Neural progenitor cell (in vitro differentiated cells): ENCODE results near the gene ZSCAN5B. TPM values are rescaled to one million over a fixed set of nuclear protein-coding genes. Genes with fewer than 3 reads are reported as not detected.
A peak's percentile ranks its signal among the peaks of the same experiment; 100 is the strongest.
"Not testable (repeated sequence)": the region's sequence is repeated elsewhere in the genome, so short reads cannot be mapped to it uniquely, and the experiment has no call there.

Source experiments
- DNase-seq: peaks from one replicate; pipeline ENCODE4 v3.0.0-alpha.2; 2016; ENCODE audit warnings: low spot score
- H2AFZ ChIP-seq: fragments of 200-600 bp; sonication (generic); replicated peaks from 2 replicates; pipeline ENCODE4 v1.6.1; 2016; ENCODE audit warnings: antibody characterized with exemption
- H3F3A ChIP-seq: fragments of 200-600 bp; sonication (generic); 2 replicates; pipeline ENCODE4 v1.6.1; 2016; ENCODE audit warnings: antibody characterized with exemption, low read depth
- H3K27ac ChIP-seq: fragments of 200-600 bp; sonication (generic); 2 replicates; pipeline ENCODE4 v1.5.1; 2016; ENCODE audit warnings: mild to moderate bottlenecking
- H3K27me3 ChIP-seq: fragments of 200-600 bp; sonication (generic); 2 replicates; pipeline ENCODE4 v1.6.1; 2016; ENCODE audit warnings: mild to moderate bottlenecking, moderate library complexity
- H3K36me3 ChIP-seq: fragments of 200-600 bp; sonication (generic); 2 replicates; pipeline ENCODE4 v1.5.1; 2016
- H3K4me1 ChIP-seq: fragments of 200-600 bp; sonication (generic); 2 replicates; pipeline ENCODE4 v1.6.1; 2016; ENCODE audit warnings: mixed run types
- H3K4me2 ChIP-seq: fragments of 200-600 bp; sonication (generic); 2 replicates; pipeline ENCODE4 v1.6.1; 2016
- H3K4me3 ChIP-seq: fragments of 200-600 bp; sonication (generic); 2 replicates; pipeline ENCODE4 v1.5.1; 2016
- H3K79me2 ChIP-seq: fragments of 200-600 bp; sonication (generic); 2 replicates; pipeline ENCODE4 v1.6.1; 2016; ENCODE audit warnings: low read depth
- H3K9ac ChIP-seq: fragments of 200-600 bp; sonication (generic); 2 replicates; pipeline ENCODE4 v1.6.1; 2016
- H3K9me3 ChIP-seq: fragments of 200-600 bp; sonication (generic); 2 replicates; pipeline ENCODE4 v1.5.1; 2016; ENCODE audit warnings: low read depth
- H4K20me1 ChIP-seq: fragments of 200-600 bp; sonication (generic); 2 replicates; pipeline ENCODE4 v1.6.1; 2016; ENCODE audit warnings: low read depth
- H3K27ac Mint-ChIP-seq: 3 replicates; pipeline ENCODE4 v1.8.0; 2021; ENCODE audit warnings: mixed read lengths
- H3K27me3 Mint-ChIP-seq: 2 replicates; pipeline ENCODE4 v1.8.0; 2022; ENCODE audit warnings: low read depth, mild to moderate bottlenecking, inconsistent platforms, moderate library complexity, mixed read lengths; ENCODE audit not compliant: insufficient read depth
- H3K36me3 Mint-ChIP-seq: 3 replicates; pipeline ENCODE4 v1.8.0; 2021; ENCODE audit warnings: mixed read lengths
- H3K4me1 Mint-ChIP-seq: 3 replicates; pipeline ENCODE4 v1.8.0; 2021; ENCODE audit warnings: mixed read lengths
- H3K4me3 Mint-ChIP-seq: 3 replicates; pipeline ENCODE4 v1.8.0; 2021; ENCODE audit warnings: mild to moderate bottlenecking, moderate library complexity, mixed read lengths
- H3K9me3 Mint-ChIP-seq: 3 replicates; pipeline ENCODE4 v1.8.0; 2020; ENCODE audit warnings: mixed read lengths
- CTCF ChIP-seq: fragments of 200-600 bp; sonication (generic); IDR thresholded peaks from 2 replicates; pipeline ENCODE4 v1.5.1; 2017; ENCODE audit warnings: antibody characterized with exemption, mild to moderate bottlenecking
- EZH2 ChIP-seq: fragments of 200-600 bp; sonication (generic); IDR thresholded peaks from 2 replicates; pipeline ENCODE4 v1.6.1; 2017; ENCODE audit warnings: antibody characterized with exemption, mild to moderate bottlenecking, moderate library complexity
- EZH2phosphoT487 ChIP-seq: fragments of 200-600 bp; sonication (generic); IDR thresholded peaks from 2 replicates; pipeline ENCODE4 v1.6.1; 2017; ENCODE audit warnings: antibody characterized with exemption
- total RNA-seq: library from RNA; depleted of rRNA; stranded (reverse); fragments of >200 nt; gene quantifications from 2 replicates; pipeline ENCODE4 v1.2.3, GENCODE V29; 2015; ENCODE audit warnings: low replicate concordance

Gene ZSCAN5B
- total RNA-seq, 1 donor from 2014 or later = not detected

- peaks cover 2% of the 10 kb centered on the region for H3K36me3 Mint-ChIP-seq
- peaks cover 4% of the 10 kb centered on the region for H3F3A ChIP-seq
- H4K20me1 ChIP-seq = no peaks in the 10 kb centered on the region
- no peak overlapping the region for H3K4me3 ChIP-seq
- peak overlapping the region; percentile 91 for H2AFZ ChIP-seq
- H3K27me3 ChIP-seq = peaks cover 6% of the 10 kb centered on the region
- no peak overlapping the region for H3K27ac ChIP-seq
- peaks cover 3% of the 10 kb centered on the region for H3K27me3 Mint-ChIP-seq
- no peaks in the 10 kb centered on the region for H3K36me3 ChIP-seq
- no peak overlapping the region for H3K9ac ChIP-seq
- no peaks in the 10 kb centered on the region for H3K4me1 Mint-ChIP-seq
- H3K4me3 Mint-ChIP-seq = no peak overlapping the region
- H3K4me1 ChIP-seq = no peaks in the 10 kb centered on the region
- TF ChIP-seq CTCF (no peak), EZH2phosphoT487 (no peak), EZH2 (no peak)
- DNase-seq = peak; percentile 38
- H3K9me3 ChIP-seq = no peaks in the 10 kb centered on the region
- no peak overlapping the region for H3K27ac Mint-ChIP-seq
- no peaks in the 10 kb centered on the region for H3K79me2 ChIP-seq
- H3K4me2 ChIP-seq = peak overlapping the region; percentile 37
- H3K9me3 Mint-ChIP-seq = peaks cover 10% of the 10 kb centered on the region
Observed at GRCh38 chr19:56217039-56217949, 19.7 kb upstream of the ZSCAN5B start.

- no peaks in the 10 kb centered on the region for H3K4me1 Mint-ChIP-seq
- Histone ChIP-seq H3K27me3 (no peaks in the 10 kb centered on the region), H3K27ac (no peak overlapping the region), H4K20me1 (no peaks in the 10 kb centered on the region), H3K9ac (no peak overlapping the region), H3F3A (peaks cover under 1% of the 10 kb centered on the region), H3K4me1 (no peaks in the 10 kb centered on the region), H3K79me2 (no peaks in the 10 kb centered on the region), H3K4me2 (no peak overlapping the region), H3K4me3 (no peak overlapping the region), H3K9me3 (no peaks in the 10 kb centered on the region), H3K36me3 (no peaks in the 10 kb centered on the region), H2AFZ (no peak overlapping the region)
- no peaks in the 10 kb centered on the region for H3K36me3 Mint-ChIP-seq
- TF ChIP-seq CTCF = peak; percentile 23
- no peak for TF ChIP-seq EZH2phosphoT487
- peak; percentile 11 for DNase-seq
- H3K27me3 Mint-ChIP-seq = peaks cover 10% of the 10 kb centered on the region
- no peak overlapping the region for H3K27ac Mint-ChIP-seq
- H3K9me3 Mint-ChIP-seq = peaks cover 7% of the 10 kb centered on the region
- H3K4me3 Mint-ChIP-seq = no peak overlapping the region
Observed at GRCh38 chr19:56211718-56212117, 14.1 kb upstream of the ZSCAN5B start.

- not testable (repeated sequence) for H2AFZ ChIP-seq, DNase-seq, H3K9ac ChIP-seq, H4K20me1 ChIP-seq, H3K79me2 ChIP-seq, H3K36me3 ChIP-seq, H3K36me3 Mint-ChIP-seq, H3K4me3 ChIP-seq, H3K4me3 Mint-ChIP-seq, H3K4me1 Mint-ChIP-seq, H3K27me3 Mint-ChIP-seq, H3K4me1 ChIP-seq, H3K27me3 ChIP-seq, H3K27ac ChIP-seq, H3F3A ChIP-seq, H3K9me3 Mint-ChIP-seq, H3K4me2 ChIP-seq, H3K27ac Mint-ChIP-seq, H3K9me3 ChIP-seq
Observed at GRCh38 chr19:56210036-56210435, 12.5 kb upstream of the ZSCAN5B start.

GRCh38 chr19:56209091-56209490 lies 11.5 kb upstream of the ZSCAN5B start:
- Mint-ChIP-seq H3K27ac (no peak overlapping the region), H3K36me3 (no peaks in the 10 kb centered on the region), H3K4me3 (no peak overlapping the region), H3K27me3 (peaks cover 7% of the 10 kb centered on the region), H3K4me1 (no peaks in the 10 kb centered on the region), H3K9me3 (peaks cover under 1% of the 10 kb centered on the region)
- H3K27me3 ChIP-seq = no peaks in the 10 kb centered on the region
- H3K4me2 ChIP-seq = no peak overlapping the region
- H3K27ac ChIP-seq = no peak overlapping the region
- H2AFZ ChIP-seq = no peak overlapping the region
- DNase-seq = no peak
- H4K20me1 ChIP-seq = no peaks in the 10 kb centered on the region
- H3K9ac ChIP-seq = no peak overlapping the region
- no peaks in the 10 kb centered on the region for H3K9me3 ChIP-seq
- H3K4me3 ChIP-seq = no peak overlapping the region
- no peaks in the 10 kb centered on the region for H3K4me1 ChIP-seq
- no peaks in the 10 kb centered on the region for H3F3A ChIP-seq
- H3K36me3 ChIP-seq = no peaks in the 10 kb centered on the region
- H3K79me2 ChIP-seq = no peaks in the 10 kb centered on the region
- TF ChIP-seq EZH2phosphoT487 = no peak
- no peak for TF ChIP-seq CTCF
- TF ChIP-seq EZH2 = no peak
